Stimulated activated CD4-positive, alpha-beta T cell treated with anti-CD3 and anti-CD28 coated beads, Interleukin-1b, Interleukin-23, amount 100 ng/mL, for 24 hours (primary cell): ENCODE data around the gene PAGR1.

Experiments used
- DNase-seq, 4 experiments: peaks; one replicate each; pipeline ENCODE4 v3.0.0-alpha.2; 2020; ENCODE audit warnings: low read depth in 4 of 4, low spot score in 1 of 4

PAGR1 gene

DNA sequence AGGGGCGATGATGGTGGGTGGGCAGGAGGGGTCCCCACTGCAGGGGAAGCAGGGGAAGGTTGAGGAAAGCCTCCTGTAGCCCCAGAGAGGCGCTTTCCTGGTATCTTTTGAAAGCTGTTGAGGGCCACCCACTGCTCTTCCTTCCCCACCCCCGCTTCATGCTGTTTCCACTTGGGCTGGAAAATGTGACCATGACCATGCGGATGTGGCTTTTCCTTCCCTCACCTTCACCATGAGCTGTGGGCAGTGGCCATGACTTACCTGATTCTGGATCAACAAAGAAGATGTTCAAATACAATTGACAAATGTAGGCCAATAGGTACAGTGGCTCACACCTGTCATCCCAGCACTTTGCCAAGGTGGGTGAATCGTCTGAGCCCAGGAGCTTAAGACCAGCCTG lies 18.1 kb downstream of the PAGR1 start:
- no peak for DNase-seq

GRCh38 chr16:29835926-29836325 lies 20.0 kb downstream of the PAGR1 start:
- DNase-seq = no peak

DNA sequence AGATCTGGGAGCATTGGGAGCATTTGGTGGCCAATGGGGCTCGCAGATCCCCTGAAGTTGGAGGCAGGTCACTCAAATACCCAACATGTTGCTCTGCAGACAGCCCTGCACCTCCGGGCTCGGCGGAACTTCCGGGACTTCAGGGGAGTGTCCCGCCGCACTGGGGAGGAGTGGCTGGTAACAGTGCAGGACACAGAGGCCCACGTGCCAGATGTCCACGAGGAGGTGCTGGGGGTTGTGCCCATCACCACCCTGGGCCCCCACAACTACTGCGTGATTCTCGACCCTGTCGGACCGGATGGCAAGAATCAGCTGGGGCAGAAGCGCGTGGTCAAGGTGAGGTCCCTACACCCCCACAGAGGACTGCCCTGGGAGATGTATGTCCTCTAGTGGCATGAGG lies 20.7 kb downstream of the PAGR1 start:
- no peak for DNase-seq

GRCh38 chr16:29837841-29838240 lies 21.9 kb downstream of the PAGR1 start:
- DNase-seq = no peak

- no peak for DNase-seq
These were observed 23.9 kb downstream of the PAGR1 start for GRCh38 chr16:29839822-29840221.

DNA sequence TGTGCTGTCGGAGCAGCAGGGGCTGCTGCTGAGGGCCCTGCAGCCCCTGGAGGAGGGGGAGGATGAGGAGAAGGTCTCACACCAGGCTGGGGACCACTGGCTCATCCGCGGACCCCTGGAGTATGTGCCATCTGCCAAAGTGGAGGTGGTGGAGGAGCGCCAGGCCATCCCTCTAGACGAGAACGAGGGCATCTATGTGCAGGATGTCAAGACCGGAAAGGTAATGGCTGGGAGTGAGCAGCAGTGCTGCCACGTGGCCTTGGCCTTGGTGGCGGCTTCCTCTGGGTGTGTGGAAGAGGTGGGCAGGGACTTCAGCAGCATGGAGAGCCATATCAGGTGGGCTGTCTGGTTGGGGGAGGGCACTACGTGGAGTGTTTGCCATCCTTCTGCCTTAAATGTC lies 24.3 kb downstream of the PAGR1 start:
- DNase-seq = no peak

DNA sequence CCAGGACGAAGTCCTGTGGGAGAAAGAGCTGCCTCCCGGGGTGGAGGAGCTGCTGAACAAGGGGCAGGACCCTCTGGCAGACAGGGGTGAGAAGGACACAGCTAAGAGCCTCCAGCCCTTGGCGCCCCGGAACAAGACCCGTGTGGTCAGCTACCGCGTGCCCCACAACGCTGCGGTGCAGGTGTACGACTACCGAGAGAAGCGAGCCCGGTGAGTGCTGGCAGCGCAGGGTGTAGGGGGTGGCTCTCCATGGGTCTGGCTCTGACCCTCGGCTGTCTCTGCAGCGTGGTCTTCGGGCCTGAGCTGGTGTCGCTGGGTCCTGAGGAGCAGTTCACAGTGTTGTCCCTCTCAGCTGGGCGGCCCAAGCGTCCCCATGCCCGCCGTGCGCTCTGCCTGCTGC lies 25.7 kb downstream of the PAGR1 start:
- DNase-seq = no peak

- DNase-seq = no peak
These were observed 26.9 kb downstream of the PAGR1 start for GRCh38 chr16:29842732-29843346.

DNA sequence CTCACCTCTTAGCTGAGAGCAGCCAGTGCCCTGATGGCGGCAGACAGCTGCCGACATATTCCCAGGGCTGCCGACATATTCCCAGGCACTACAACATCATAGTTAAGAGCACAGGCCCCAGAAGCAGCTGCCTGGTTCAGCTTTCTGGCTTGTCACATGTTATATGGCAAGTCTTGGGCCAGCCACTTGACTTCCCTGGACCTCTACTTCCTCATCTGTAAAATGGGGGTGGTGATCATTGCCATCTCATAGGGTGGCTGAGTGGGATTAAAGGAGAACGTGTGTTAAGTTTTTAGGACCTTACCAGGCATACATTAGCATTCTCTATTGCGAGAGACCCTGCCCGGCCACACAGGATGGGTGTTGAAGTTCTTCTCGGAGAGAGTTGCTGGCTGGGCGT lies 28.0 kb downstream of the PAGR1 start:
- no peak for DNase-seq

DNA sequence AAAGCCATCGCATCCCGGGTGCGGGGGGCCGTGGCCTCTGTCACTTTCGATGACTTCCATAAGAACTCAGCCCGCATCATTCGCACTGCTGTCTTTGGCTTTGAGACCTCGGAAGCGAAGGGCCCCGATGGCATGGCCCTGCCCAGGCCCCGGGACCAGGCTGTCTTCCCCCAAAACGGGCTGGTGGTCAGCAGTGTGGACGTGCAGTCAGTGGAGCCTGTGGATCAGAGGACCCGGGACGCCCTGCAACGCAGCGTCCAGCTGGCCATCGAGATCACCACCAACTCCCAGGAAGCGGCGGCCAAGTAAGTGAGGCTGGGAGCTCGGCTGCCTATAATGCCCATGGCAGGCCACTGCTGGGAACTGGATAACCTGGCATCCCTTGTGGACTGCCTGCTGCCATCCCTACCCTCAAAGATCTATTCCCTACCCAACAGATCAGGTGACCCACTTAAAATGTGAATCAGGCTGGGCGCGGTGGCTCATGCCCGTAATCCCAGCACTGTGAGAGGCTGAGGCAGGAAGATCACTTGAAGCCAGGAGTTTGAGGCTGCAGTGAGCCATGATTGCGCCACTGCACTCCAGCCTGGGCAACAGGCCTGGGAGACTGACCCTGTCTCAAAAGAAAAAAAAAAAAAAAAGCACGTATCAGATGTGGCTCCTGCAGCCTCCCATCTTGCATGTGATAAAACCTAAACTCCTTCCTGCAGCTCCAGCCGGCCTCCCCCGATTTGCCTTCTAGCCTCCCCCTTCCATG lies 28.8 kb downstream of the PAGR1 start:
- no peak for DNase-seq

DNA sequence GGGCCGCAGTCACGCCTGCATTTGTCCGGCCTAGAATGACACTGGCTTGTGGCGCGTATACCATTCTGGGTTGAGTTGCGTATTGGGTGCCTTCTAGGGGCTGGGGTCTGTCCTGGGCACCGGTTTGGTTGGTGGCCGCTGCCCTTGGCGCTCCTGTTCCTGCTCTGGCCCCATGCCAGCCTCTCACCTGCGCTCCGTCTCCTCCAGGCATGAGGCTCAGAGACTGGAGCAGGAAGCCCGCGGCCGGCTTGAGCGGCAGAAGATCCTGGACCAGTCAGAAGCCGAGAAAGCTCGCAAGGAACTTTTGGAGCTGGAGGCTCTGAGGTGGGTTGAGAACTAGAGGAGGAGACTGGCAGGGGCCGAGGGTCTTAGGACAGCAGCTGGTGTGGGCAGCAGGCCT lies 29.7 kb downstream of the PAGR1 start:
- no peak for DNase-seq

- peak; percentile 64 to 76 (median 72) for DNase-seq
These were observed 32.7 kb downstream of the PAGR1 start for GRCh38 chr16:29848420-29849297.

DNA sequence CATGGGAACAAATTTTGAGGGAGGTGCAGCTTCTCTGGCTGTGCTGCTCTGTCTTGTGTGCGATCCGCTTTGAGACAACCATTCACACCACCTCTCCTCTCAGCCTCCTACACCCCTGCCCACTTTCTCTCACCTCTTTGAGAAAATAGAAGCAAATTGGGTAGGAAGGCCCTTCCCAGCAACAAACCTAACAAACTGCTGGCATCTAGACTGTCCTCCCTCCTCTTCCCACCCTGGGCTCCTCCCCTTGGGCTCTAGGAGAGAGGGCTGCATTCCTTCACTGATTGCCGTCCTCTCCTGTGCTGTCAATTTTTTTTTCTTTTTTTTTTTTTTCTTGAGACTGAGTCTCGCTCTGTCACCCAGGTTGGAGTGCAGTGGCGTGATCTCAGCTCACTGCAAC lies 33.6 kb downstream of the PAGR1 start:
- DNase-seq = no peak

DNA sequence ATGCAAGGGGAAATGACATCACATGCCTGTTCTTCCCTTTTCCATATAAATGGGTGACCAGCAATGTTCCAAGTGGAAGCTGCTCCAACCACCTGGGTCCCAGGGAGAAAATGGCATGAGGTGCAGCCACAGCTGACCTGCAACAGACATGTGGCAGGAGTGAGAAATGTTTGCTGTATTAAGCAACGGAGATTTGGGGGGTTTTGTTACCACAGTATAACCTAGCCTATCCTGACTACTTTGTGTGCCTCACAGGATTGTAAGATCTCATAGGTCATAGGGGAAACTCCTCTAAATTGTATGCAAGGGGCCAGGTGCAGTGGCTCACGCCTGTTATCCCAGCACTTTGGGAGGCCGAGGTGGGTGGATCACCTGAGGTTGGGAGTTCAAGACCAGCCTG lies 35.0 kb downstream of the PAGR1 start:
- no peak for DNase-seq

DNA sequence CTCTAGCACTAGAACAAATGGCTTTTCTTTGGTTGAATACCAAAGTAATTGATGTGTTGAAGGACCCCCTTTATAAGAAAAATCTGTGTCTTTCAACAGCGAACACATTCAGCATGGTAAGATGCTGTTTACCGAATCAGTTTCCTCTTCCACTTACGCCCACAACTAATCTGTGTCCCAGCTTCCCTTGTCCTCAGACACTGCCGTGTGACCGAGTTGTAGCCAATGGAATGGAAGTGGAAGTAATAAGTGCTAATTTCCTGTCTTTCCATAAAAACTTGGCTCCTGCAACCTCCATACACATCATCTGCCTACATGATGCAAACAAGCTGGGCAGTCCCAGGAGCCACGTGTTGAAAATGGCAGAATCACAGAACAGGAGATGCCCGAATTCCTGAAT lies 36.7 kb downstream of the PAGR1 start:
- DNase-seq = no peak

GRCh38 chr16:29854520-29855100 lies 38.7 kb downstream of the PAGR1 start:
- DNase-seq = no peak

GRCh38 chr16:29857133-29857760 lies 41.3 kb downstream of the PAGR1 start:
- DNase-seq = no peak

DNA sequence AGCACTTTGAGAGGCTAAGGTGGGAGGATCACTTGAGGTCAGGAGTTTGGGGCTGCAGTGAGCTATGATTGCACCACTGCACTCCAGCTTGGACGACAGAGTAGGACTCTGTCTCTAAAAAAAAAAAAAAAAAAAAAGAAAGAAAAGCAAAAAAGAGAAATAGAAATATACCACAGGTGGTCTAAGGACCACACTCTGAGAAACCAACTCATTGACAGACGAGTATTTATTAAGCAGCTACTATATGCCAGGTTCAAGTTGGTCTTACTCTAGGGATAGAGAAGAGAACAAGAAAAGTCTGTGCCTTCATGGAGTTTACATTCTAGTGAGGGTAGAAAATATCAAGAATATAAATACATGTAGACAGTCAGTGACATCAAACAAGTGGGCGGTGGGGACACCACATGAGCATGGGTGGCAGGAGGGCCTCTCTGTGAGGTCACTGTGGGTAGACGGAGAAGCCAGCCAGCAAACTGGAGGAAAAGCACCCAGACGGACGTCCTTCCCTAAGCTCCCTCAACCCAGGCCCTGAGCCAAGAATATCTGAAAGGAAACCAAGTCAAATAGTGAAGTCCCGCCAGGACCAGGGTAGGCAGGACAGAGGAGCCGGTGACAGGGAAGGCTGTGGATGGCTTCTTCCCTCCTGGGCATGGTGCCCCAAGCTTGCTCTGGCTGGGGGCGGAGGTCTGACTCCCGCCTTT lies 42.3 kb downstream of the PAGR1 start:
- DNase-seq = no peak

DNA sequence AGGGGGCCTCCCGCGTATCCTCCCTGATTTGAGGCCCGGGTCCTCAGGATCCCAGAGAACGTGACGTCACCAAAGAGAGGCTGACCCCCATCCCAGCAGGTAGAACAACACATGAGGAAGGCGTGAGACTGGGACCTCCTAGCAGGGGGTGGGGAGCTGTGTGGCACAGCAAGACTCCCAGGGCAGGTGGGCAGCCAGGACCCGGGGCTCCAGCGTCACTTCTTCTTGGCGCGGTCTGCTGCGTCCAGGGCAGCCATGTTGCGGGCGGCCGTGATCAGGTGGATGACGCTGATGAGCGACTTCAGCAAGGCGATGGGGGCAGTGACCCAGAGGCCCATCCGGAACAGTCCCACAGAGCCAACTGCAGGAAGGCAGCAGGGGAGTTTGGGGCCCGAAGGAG lies 43.0 kb downstream of the PAGR1 start:
- no peak for DNase-seq

DNA sequence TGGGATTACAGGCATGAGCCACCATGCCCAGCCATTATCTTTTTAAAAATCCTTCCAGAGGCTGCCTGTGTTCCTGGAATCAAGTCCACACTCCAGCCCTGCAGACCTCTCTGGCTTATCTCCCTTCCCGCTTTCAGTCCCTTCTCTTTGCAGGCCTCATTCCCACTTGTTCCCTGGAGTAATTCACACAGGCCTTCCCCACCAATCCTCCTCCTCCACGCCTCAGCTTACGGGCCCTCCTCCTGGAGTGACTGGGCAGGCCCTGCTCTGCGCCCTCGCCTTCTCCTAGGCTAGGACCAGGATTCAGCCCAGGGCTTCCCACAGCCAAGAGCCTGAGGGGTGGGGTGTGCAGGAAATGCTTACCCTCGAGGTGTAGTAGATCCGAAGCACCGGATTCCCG lies 44.3 kb downstream of the PAGR1 start:
- no peak for DNase-seq
